GM12878 (cell line): Measurements from ENCODE around the gene TMEM176B. TPM values are rescaled to one million over a fixed set of nuclear protein-coding genes. Genes with fewer than 3 reads are reported as not detected.
"Not testable (repeated sequence)": the region's sequence is repeated elsewhere in the genome, so short reads cannot be mapped to it uniquely, and the experiment has no call there.

ENCODE experiments used
- ATAC-seq: fragments of 200-7000 bp; cut with Tn5 transposase; 3 replicates; pipeline ENCODE4 v1.9.1; 2020; ENCODE audit warnings: mild to moderate bottlenecking, moderate library complexity
- BruUV-seq: library from RNA; stranded (reverse); fragments of 400-500 nt; replicated peaks from 2 replicates; lab custom pipeline; 2021; lab: Mats Ljungman, UMichigan
- CTCF ChIA-PET: fragments of 300-600 bp; sonication (Branson Sonifier 250); formaldehyde crosslinking; extraction: SDS; loops from one replicate; lab custom pipeline; 2021; ENCODE audit warnings: inconsistent platforms; lab: Yijun Ruan, JAX
- POLR2A ChIA-PET: fragments of 350-600 bp; formaldehyde crosslinking; extraction: SDS; loops from one replicate; lab custom pipeline; 2021; ENCODE audit warnings: inconsistent platforms; lab: Charles Lee
- RAD21 ChIA-PET: fragments of 300-600 bp; sonication (Branson Sonifier 250); formaldehyde crosslinking; loops from one replicate; lab custom pipeline; 2023; ENCODE audit warnings: antibody characterized with exemption; ENCODE audit not compliant: unreplicated experiment; lab: Charles Lee
- SMC1A ChIA-PET: fragments of 300-600 bp; sonication (Branson Sonifier 250); formaldehyde crosslinking; loops from one replicate; lab custom pipeline; 2023; ENCODE audit not compliant: unreplicated experiment, uncharacterized antibody; lab: Charles Lee
- DNase-seq: peaks from one replicate; pipeline ENCODE4 v3.0.0-alpha.2; 2011; ENCODE audit warnings: low read depth, low spot score
- FAIRE-seq: peaks from 3 replicates; lab custom pipeline; 2011; peaks lifted over from hg19 to GRCh38; lab: Jason Lieb, UNC
- H2AFZ ChIP-seq: 2 replicates; pipeline ENCODE4 v1.6.0; 2011; ENCODE audit warnings: low read depth, low read length, control low read depth; ENCODE audit not compliant: control insufficient read depth
- H3K27ac ChIP-seq: 2 replicates; pipeline ENCODE4 v1.5.1; 2011; ENCODE audit warnings: control low read depth; ENCODE audit not compliant: control insufficient read depth, insufficient read depth
- H3K27me3 ChIP-seq, 2 experiments: replicated peaks in 1 of 2; 2 replicates each; pipeline versions ENCODE4 v1.6.0 to v1.6.1; 2011; ENCODE audit warnings: low read length in 1 of 2; ENCODE audit not compliant: control insufficient read depth in 2 of 2, insufficient read depth in 2 of 2
- H3K36me3 ChIP-seq, 2 experiments: 2 replicates each; pipeline ENCODE4 v1.5.1; 2011; ENCODE audit warnings: low read length in 1 of 2; ENCODE audit not compliant: control insufficient read depth in 2 of 2, insufficient read depth in 2 of 2
- H3K4me1 ChIP-seq: 2 replicates; pipeline ENCODE4 v1.6.1; 2011; ENCODE audit warnings: mild to moderate bottlenecking, low read length, moderate library complexity, mixed read lengths; ENCODE audit not compliant: control insufficient read depth, insufficient read depth
- H3K4me2 ChIP-seq: 2 replicates; pipeline ENCODE4 v1.6.0; 2011; ENCODE audit warnings: control low read depth; ENCODE audit not compliant: control insufficient read depth, insufficient read depth
- H3K4me3 ChIP-seq: fragments of 200-600 bp; sonication (generic); 2 replicates; pipeline ENCODE4 v1.5.1; 2016
- H3K79me2 ChIP-seq: 2 replicates; pipeline ENCODE4 v1.6.0; 2011; ENCODE audit warnings: low read length; ENCODE audit not compliant: control insufficient read depth, insufficient read depth
- H3K9ac ChIP-seq: 2 replicates; pipeline ENCODE4 v1.8.0; 2011; ENCODE audit warnings: low read length, control low read depth, mixed read lengths; ENCODE audit not compliant: control insufficient read depth, insufficient read depth
- H3K9me3 ChIP-seq: replicated peaks from 3 replicates; pipeline ENCODE4 v1.5.1; 2011; ENCODE audit warnings: mild to moderate bottlenecking, low read length; ENCODE audit not compliant: control insufficient read depth, insufficient read depth
- H4K20me1 ChIP-seq: 2 replicates; pipeline ENCODE4 v1.6.0; 2011; ENCODE audit not compliant: control insufficient read depth, insufficient read depth
- WGBS: methylation state at CpG from one replicate; pipeline ENCODE4 v1.1.6; 2016; ENCODE audit warnings: low lambda C conversion rate; ENCODE audit not compliant: insufficient replicate concordance, insufficient coverage; ENCODE audit errors: missing lambda C conversion rate; 5-methylcytosine and 5-hydroxymethylcytosine counted together
- in situ Hi-C: fragments of 300-500 bp; cut with MboI; formaldehyde crosslinking; loops from 9 replicates; pipeline ENCODE4 v1.14.3; 2018; ENCODE audit warnings: mixed read lengths
- intact Hi-C: fragments of 100-400 bp; cut with micrococcal nuclease; formaldehyde crosslinking; loops from one replicate; pipeline ENCODE4 v1.14.2; 2022; ENCODE audit not compliant: unreplicated experiment
- polyA plus RNA-seq, 11 experiments: library from polyadenylated mRNA; depleted of rRNA in 4 of 11; unstranded in 6 of 11; stranded (reverse) in 5 of 11; fragments of >200 nt; fragmentation: Nextera tagmentation in 4 of 11; fragmentation: Illumina TruSeq in 1 of 11; extraction: Ambion mirVana in 4 of 11; extraction: Trizol in 1 of 11; gene quantifications; 1 replicate in 1 of 11; 2 replicates in 10 of 11; pipeline versions ENCODE4 v1.2.1 to v1.2.3, GENCODE V29; 2011 to 2016; ENCODE audit warnings: inconsistent platforms in 2 of 11, missing spikeins in 2 of 11, low read depth in 1 of 11
- total RNA-seq, 4 experiments: library from RNA; depleted of rRNA in 3 of 4; stranded (reverse); fragments of >200 nt in 3 of 4; fragmentation: Illumina TruSeq in 1 of 4; extraction: Trizol in 1 of 4; gene quantifications; 2 replicates each; pipeline versions ENCODE4 v1.2.1 to v1.2.3, GENCODE V29; 2013 to 2021
- TF ChIP-seq, protein P1 (sequence below): fragments of 450-650 bp; conservative IDR thresholded peaks from 2 replicates; pipeline ENCODE4 v1.6.1; 2017; ENCODE audit warnings: mild to moderate bottlenecking, moderate library complexity
- TF ChIP-seq, protein P2 (sequence below): fragments of 450-650 bp; IDR thresholded peaks from 2 replicates; pipeline ENCODE4 v1.6.1; 2018; ENCODE audit warnings: borderline replicate concordance, mild to moderate bottlenecking; ENCODE audit not compliant: partially characterized antibody

The TMEM176B gene
- total and polyA plus RNA-seq, 10 of the 15 experiments (the other 5 are each of a cell fraction or from before 2014, with no cell fraction given), result 0.05 to 0.40 (median 0.20) TPM; not detected in 4

- WGBS, result 19% methylated on average over 8 of the region's 8 CpGs
- SMC1A ChIA-PET, result interaction anchor here (0.6 to 6.3 kb wide), 13 partner anchors 8 to 328 kb away, joined by 3 to 52 read pairs (median 4); partner anchors contain the start of gene GIMAP8
- BruUV-seq, result no TSS peak
- Histone ChIP-seq H2AFZ (no peak overlapping the region), H3K4me3 (no peak overlapping the region), H3K9ac (no peak overlapping the region), H3K9me3 (no peaks in the 10 kb centered on the region), H3K27ac (no peak overlapping the region), H3K36me3 (no peaks in the 10 kb centered on the region), H4K20me1 (no peaks in the 10 kb centered on the region), H3K4me2 (0 out of 2 replicates have a peak overlapping the region, but pooled peaks have one; percentile 42), H3K79me2 (no peaks in the 10 kb centered on the region), H3K4me1 (0 out of 2 replicates have a peak, but pooled peaks cover 3% of the 10 kb centered on the region), H3K27me3 (no peaks in the 10 kb centered on the region)
- DNase-seq (no peak), ATAC-seq (no peak; the same call in 2 of the 3 replicates), FAIRE-seq (no peak)
- POLR2A ChIA-PET, result no interaction called here
- CTCF ChIA-PET, result interaction anchor here (0.8 to 7.1 kb wide), 28 partner anchors 8 to 412 kb away, joined by 3 to 70 read pairs (median 4); partner anchors contain the start of gene ABCB8
- TF ChIP-seq, protein P1, sequence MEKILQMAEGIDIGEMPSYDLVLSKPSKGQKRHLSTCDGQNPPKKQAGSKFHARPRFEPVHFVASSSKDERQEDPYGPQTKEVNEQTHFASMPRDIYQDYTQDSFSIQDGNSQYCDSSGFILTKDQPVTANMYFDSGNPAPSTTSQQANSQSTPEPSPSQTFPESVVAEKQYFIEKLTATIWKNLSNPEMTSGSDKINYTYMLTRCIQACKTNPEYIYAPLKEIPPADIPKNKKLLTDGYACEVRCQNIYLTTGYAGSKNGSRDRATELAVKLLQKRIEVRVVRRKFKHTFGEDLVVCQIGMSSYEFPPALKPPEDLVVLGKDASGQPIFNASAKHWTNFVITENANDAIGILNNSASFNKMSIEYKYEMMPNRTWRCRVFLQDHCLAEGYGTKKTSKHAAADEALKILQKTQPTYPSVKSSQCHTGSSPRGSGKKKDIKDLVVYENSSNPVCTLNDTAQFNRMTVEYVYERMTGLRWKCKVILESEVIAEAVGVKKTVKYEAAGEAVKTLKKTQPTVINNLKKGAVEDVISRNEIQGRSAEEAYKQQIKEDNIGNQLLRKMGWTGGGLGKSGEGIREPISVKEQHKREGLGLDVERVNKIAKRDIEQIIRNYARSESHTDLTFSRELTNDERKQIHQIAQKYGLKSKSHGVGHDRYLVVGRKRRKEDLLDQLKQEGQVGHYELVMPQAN, result no peak
- TF ChIP-seq, protein P2, sequence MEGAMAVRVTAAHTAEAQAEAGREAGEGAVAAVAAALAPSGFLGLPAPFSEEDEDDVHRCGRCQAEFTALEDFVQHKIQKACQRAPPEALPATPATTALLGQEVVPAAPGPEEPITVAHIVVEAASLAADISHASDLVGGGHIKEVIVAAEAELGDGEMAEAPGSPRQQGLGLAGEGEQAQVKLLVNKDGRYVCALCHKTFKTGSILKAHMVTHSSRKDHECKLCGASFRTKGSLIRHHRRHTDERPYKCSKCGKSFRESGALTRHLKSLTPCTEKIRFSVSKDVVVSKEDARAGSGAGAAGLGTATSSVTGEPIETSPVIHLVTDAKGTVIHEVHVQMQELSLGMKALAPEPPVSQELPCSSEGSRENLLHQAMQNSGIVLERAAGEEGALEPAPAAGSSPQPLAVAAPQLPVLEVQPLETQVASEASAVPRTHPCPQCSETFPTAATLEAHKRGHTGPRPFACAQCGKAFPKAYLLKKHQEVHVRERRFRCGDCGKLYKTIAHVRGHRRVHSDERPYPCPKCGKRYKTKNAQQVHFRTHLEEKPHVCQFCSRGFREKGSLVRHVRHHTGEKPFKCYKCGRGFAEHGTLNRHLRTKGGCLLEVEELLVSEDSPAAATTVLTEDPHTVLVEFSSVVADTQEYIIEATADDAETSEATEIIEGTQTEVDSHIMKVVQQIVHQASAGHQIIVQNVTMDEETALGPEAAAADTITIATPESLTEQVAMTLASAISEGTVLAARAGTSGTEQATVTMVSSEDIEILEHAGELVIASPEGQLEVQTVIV, result no peak
- intact Hi-C loops (loop anchor here (1.0 to 2.0 kb wide), 2 partner anchors 99 to 211 kb away; no protein-coding TSS in a partner anchor), in situ Hi-C loops (loop anchor here (5.0 kb wide), 1 partner anchor 209 kb away; no protein-coding TSS in a partner anchor)
- RAD21 ChIA-PET, result interaction anchor here (1.0 to 1.6 kb wide), 6 partner anchors 9 to 206 kb away, joined by 3 to 9 read pairs (median 4); no protein-coding TSS in a partner anchor
These were observed 22.0 kb downstream of the TMEM176B start for GRCh38 chr7:150778014-150778737.

GRCh38 chr7:150774131-150774530, 26.0 kb downstream of the TMEM176B start:
- H3K9me3 ChIP-seq, RAD21 ChIA-PET, FAIRE-seq, ATAC-seq, H3K9ac ChIP-seq, POLR2A ChIA-PET, H3K79me2 ChIP-seq, H3K36me3 ChIP-seq, in situ Hi-C loops, H3K4me3 ChIP-seq, H3K27ac ChIP-seq, H3K27me3 ChIP-seq, DNase-seq, H3K4me1 ChIP-seq, BruUV-seq, H4K20me1 ChIP-seq, intact Hi-C loops, H2AFZ ChIP-seq, H3K4me2 ChIP-seq: not testable (repeated sequence)
- CTCF ChIA-PET, result interaction anchor here (1.2 to 1.4 kb wide), 3 partner anchors 14 to 325 kb away, joined by 3 to 4 read pairs (median 3); no protein-coding TSS in a partner anchor
- WGBS, result 0% methylated on average over 1 of the region's 1 CpG
- SMC1A ChIA-PET, result interaction anchor here (0.9 to 1.6 kb wide), 2 partner anchors 16 to 105 kb away, joined by 3 to 4 read pairs; no protein-coding TSS in a partner anchor
